GM18861 (cell line): ENCODE results near the gene PTCD3.
A peak's percentile ranks its signal among the peaks of the same experiment; 100 is the strongest.

Experiments
- ATAC-seq: cut with Tn5 transposase; IDR thresholded peaks from one replicate; pipeline ENCODE4 v1.9.1; 2021; ENCODE audit not compliant: unreplicated experiment

Gene PTCD3

GRCh38 chr2:86105969-86106945, at the start of gene PTCD3:
PTCD3 (plus strand) TSS chr2:86106235; CDS start chr2:86106248, 13 bp downstream.
- peak; percentile 81 for ATAC-seq

GRCh38 chr2:86056590-86057331, 49.3 kb upstream of the PTCD3 start:
- no peak for ATAC-seq

GRCh38 chr2:86062043-86062442, 44.0 kb upstream of the PTCD3 start:
- ATAC-seq = no peak

DNA sequence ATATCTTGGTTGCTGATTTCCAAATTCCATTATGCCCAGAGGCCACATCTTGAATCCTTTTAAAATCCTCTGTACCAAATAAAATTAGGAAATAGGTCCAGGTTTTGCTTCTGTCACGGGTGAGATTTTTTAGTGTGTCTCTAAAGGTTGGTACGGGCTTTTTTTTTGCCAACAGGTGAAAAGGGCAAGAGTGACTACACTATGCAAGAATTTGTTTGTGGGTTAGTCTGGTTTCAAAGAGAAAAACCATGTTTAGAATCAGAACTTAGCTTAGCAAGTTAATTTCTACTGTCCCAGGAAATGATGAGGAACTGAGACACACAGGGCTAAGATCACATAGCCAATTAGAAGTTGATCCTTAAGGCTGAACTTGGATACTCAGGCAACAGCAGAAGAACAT, 42.0 kb upstream of the PTCD3 start:
- no peak for ATAC-seq

DNA sequence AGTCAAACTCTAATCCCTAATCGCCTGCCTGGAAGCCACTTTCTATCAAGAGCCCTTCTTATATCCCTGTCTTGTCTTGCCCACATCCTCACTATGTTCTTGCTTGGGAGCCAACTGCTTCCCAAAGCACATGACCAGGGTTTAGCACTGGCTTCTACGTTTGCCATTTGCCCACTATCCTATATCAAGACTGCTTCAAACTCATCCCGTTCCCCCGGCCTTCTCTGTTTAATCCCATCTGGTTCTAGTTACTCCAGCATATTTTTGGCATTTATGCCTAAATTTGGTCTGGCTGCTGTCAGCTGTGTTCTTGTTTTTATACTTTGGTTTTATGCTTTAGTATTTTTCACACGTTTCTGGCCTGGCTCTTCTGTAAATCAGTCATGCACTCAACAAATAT, 40.5 kb upstream of the PTCD3 start:
- no peak for ATAC-seq

DNA sequence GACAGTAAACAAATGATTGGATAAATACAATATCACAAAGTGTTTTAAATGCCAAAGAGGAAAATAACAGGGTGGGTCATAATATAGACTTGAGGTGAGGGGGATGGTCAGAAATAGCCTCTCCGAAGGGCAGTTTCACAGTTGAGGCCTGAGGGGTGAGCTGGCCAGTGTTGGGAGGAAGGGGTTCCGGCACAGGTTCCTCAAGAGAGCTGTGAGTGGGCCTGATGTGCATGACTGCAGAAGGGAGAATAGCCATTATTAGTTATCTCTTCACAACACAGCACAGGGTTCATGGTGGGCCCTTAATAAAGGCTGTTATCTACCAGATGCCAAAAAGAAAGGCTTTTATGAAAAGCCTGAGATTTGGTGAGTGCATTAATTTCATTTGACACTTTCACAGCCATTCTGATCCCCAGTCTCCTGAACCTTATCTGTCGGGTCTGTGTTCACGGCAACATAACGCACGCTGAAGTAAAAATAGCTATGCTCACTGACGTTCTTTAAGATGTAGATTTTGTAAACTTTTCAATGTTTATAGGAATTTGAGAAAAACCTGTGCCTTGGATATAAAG, 39.9 kb upstream of the PTCD3 start:
- no peak for ATAC-seq

DNA sequence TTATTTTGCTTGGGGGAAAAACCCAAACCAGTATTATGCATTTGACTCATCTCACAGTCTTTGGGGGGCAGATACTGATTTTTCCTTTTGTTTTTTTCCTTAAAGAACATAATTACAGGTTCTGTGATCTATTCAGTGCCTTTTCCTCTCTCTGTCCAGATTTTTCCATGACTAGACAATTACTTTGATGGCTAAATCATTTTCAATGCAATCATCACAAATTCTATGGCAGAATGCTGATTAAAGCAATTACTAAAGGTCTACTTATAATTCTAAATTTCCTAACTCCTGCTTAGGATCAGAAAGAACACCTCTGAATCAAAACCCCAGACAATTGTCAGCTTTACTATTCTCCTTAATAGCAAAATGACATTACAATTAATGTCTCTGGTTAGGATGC, 39.1 kb upstream of the PTCD3 start:
- ATAC-seq = no peak

GRCh38 chr2:86068136-86068588, 37.9 kb upstream of the PTCD3 start:
- no peak for ATAC-seq

- no peak for ATAC-seq
These were observed 37.4 kb upstream of the PTCD3 start for GRCh38 chr2:86068648-86069047.

DNA sequence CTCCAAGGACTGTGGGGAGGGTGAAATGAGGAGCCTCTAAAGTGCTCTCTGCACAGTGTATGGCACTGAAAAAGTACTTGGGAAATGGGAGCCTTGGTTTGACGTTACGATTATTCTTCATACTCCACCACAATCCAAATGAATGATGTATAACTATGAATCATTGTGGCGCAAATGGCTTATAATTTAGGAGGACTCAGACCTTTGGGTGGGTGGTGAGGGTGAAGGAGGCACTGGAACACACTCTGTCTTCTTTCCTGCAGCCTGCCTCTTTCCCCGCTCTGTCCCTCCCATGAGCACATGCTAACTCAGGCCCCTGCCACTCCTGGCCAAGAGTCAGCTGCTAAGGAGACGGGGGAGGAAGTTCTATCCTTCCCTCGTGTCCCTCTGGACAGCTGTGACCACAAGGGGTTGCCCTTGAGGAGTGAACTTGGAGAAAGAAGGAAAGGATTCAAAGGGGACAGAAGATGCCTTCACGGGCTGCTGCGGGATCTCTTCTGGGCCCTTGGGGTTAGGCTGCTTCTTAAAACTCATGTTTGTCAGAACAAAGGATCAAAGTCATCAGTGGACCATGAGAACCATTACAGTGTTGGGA, 36.8 kb upstream of the PTCD3 start:
- ATAC-seq = no peak

DNA sequence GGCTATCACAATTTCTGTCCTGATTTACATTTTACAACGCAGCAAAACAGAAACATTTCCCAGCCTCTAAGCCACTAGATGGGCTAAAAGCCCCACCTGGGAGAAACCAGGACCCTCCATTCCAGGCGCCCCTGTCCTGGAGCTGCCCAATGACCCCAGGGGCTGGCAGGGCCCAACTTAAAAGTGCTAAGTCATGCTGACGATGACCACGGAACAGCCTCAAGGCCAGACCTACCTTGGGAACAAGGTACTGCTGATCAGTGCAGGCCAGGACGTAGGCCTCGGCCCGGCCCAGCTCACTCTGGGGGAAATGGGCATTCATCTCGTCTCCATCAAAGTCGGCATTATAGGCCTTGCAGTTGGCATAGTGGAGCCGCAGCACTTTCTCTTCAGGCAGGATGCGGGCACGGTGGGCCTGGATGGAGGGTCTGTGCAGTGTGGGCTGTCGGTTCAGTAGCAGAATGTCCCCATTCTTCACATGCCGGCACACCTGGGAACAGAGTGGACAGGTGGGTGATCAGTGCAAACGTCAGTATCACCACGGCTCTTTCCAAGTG, 36.2 kb upstream of the PTCD3 start:
- ATAC-seq = no peak

DNA sequence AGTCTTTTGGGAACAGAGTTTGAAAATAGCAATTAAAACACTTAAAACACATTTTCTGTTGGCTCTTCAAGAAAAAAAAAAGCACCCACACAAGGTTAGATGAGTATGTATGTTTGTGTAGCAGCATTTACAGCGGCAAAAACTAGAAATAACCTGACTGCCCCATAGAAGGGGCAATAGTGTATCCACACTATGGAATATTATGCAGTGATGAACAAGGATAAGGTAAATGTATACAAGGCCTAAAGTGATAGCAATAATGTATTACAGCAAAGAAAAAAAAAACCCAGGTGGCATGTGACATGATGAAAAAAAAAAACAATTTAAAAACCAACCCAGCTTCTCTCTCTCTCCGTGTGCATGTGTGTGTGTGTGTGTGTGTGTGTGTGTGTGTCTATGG, 35.2 kb upstream of the PTCD3 start:
- no peak for ATAC-seq

DNA sequence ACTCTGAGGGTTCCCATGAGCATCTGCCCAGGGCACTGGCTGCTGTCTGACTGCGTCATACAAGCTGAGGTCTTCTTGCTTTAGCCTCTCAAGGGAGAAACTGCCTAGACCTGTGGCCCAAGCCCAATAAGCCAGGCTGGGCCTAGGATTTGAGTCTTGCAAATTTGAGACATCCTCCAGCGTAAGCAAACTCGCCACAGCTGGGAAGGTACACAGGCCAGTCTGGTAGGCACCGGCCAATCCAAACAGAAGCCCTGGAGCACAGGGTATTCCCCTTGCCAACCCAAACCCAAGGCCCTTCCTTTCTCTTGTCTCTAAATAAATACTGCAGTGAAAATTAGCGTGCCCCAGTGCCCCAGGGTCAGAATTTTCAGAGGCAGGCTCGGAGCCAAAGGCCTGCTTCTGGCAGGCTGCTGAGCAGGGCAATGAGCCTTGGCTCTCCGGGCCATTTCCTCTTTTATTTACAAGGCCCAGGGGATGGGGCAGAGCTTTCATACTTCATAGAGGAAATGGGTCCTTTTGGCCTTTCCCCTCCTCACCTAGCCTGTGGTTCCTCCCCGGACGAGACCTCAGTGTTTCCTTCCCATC, 33.7 kb upstream of the PTCD3 start:
- peak; percentile 64 for ATAC-seq

GRCh38 chr2:86073225-86073624, 32.8 kb upstream of the PTCD3 start:
- no peak for ATAC-seq

DNA sequence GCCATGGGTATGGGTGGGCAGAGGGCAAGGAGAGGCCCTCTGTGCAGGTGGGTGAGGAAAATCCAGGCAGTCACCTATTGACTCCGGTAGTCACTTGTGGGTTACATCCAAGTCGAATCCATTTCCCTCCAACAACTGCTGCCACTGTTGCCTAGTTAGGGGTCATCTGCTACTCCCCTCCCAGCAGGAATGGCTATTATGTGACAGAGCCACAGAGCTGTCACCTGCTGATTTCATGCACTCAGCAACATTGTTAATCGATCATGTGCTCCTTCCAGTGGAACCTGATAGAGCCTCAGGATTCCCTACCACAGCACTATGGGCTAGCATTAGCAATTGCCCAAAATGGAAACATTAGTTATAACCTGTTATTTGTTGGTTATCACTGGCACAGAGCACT, 31.8 kb upstream of the PTCD3 start:
- ATAC-seq = no peak

DNA sequence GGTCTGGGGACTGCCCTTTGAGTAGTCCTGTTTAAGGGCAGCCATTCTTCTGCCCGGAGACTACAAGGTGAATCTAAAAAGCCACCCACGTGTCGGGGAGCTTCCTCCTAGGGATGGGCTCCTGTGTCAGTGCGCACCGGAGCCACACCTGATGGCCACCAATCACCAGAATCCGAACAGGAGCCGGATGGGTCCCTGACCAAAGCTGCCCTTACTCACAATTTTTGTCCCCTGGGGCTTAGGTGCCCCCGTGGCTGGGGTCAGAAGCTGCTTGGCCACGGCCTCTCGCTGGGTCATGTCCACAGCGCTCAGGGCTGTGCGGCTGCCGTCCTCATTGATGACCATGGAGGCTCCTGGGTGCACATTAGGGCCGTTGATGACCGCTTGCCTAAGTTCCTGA, 31.2 kb upstream of the PTCD3 start:
- no peak for ATAC-seq

- ATAC-seq = no peak
These were observed 30.1 kb upstream of the PTCD3 start for GRCh38 chr2:86075886-86076285.

DNA sequence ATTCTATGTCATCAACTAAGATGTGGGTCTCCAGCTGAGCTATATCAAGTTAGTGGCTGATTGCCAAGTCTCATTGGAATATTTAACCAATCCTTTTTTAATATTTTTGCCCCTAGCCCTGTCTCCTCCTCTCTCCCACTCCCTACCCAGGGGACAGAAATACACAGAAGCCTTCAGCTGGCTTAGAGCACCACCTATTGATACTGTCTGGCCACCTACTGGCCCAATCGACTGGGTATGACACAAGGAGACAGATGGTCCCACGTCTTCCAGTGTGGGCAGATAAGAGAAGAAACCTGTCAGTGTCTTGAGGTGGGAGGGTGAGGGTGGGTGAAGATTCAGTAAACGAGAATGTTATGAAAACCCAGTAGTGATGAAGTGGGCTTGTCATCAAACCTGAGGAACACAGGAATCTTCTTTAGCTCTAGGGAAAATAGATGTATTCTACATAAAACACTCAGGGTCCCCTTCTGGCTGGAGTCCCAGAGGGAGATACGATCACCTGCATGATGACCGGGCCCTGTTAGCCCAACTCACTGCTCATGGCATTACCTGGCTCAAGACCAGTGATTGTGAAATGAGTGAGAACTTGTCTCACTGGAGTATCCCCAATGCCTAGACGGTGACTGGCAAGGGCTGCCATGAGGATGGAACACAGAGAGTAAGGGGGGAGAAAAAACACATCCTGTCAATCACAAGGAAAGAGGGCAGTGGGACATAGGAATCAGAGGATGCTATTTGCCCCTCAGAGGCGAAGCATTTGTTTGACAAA, 27.1 kb upstream of the PTCD3 start:
- no peak for ATAC-seq

- peak; percentile 56 for ATAC-seq
These were observed 25.8 kb upstream of the PTCD3 start for GRCh38 chr2:86079981-86080911.
